Loucy (cell line): ENCODE data around the gene CREBL2.
"Not testable (repeated sequence)": the region's sequence is repeated elsewhere in the genome, so short reads cannot be mapped to it uniquely, and the experiment has no call there.

Experiments
- H2AFZ ChIP-seq: fragments of 200-600 bp; sonication (generic); 2 replicates; pipeline ENCODE4 v1.6.0; 2016; ENCODE audit warnings: antibody characterized with exemption, mild to moderate bottlenecking, low read length, moderate library complexity
- H3F3A ChIP-seq: fragments of 200-600 bp; 2 replicates; pipeline ENCODE4 v1.6.0; 2016; ENCODE audit warnings: antibody characterized with exemption, low read depth, mild to moderate bottlenecking
- H3K27me3 ChIP-seq: fragments of 200-600 bp; sonication (generic); 2 replicates; pipeline ENCODE4 v1.6.1; 2014; ENCODE audit warnings: low read length, mild to moderate bottlenecking; ENCODE audit not compliant: insufficient read depth, poor library complexity, severe bottlenecking
- H3K36me3 ChIP-seq: fragments of 200-600 bp; sonication (generic); 2 replicates; pipeline ENCODE4 v1.6.1; 2016; ENCODE audit warnings: low read length; ENCODE audit not compliant: insufficient read depth
- H3K4me1 ChIP-seq: fragments of 200-600 bp; sonication (generic); 2 replicates; pipeline ENCODE4 v1.5.1; 2014; ENCODE audit warnings: low read length, mild to moderate bottlenecking; ENCODE audit not compliant: insufficient read depth, poor library complexity, severe bottlenecking
- H3K4me2 ChIP-seq: fragments of 200-600 bp; sonication (generic); 2 replicates; pipeline ENCODE4 v1.6.0; 2014; ENCODE audit warnings: antibody characterized with exemption, low read length, low read depth, mild to moderate bottlenecking; ENCODE audit not compliant: poor library complexity, severe bottlenecking
- H3K4me3 ChIP-seq: fragments of 200-600 bp; sonication (generic); 2 replicates; pipeline ENCODE4 v1.5.1; 2014; ENCODE audit warnings: low read length, mild to moderate bottlenecking, mixed read lengths; ENCODE audit not compliant: poor library complexity, severe bottlenecking
- H3K79me2 ChIP-seq: fragments of 200-600 bp; sonication (generic); 2 replicates; pipeline ENCODE4 v1.6.1; 2014; ENCODE audit warnings: low read length; ENCODE audit not compliant: insufficient read depth
- H3K9ac ChIP-seq: fragments of 200-600 bp; sonication (generic); 2 replicates; pipeline ENCODE4 v1.6.0; 2014; ENCODE audit warnings: mild to moderate bottlenecking, low read depth, low read length, moderate library complexity; ENCODE audit not compliant: poor library complexity, severe bottlenecking
- H3K9me2 ChIP-seq: fragments of 200-600 bp; sonication (generic); replicated peaks from 2 replicates; pipeline ENCODE4 v1.6.1; 2016; ENCODE audit warnings: low read depth, low read length, mixed read lengths
- H3K9me3 ChIP-seq: fragments of 200-600 bp; sonication (generic); 2 replicates; pipeline ENCODE4 v1.6.1; 2014; ENCODE audit warnings: mild to moderate bottlenecking, antibody characterized with exemption, low read length, low read depth; ENCODE audit not compliant: insufficient read depth
- H4K20me1 ChIP-seq: fragments of 200-600 bp; sonication (generic); 2 replicates; pipeline ENCODE4 v1.6.0; 2014; ENCODE audit warnings: antibody characterized with exemption, low read length, mild to moderate bottlenecking; ENCODE audit not compliant: insufficient read depth, poor library complexity, severe bottlenecking
- EZH2phosphoT487 ChIP-seq: fragments of 200-600 bp; IDR thresholded peaks from 2 replicates; pipeline ENCODE4 v1.6.1; 2018; ENCODE audit warnings: antibody characterized with exemption, mild to moderate bottlenecking, moderate library complexity, borderline replicate concordance
- TF ChIP-seq, protein P1 (sequence below): fragments of 200-600 bp; sonication (generic); conservative IDR thresholded peaks from 2 replicates; pipeline ENCODE4 v1.5.1; 2014; ENCODE audit warnings: mild to moderate bottlenecking, antibody characterized with exemption, low read length

Gene CREBL2

DNA sequence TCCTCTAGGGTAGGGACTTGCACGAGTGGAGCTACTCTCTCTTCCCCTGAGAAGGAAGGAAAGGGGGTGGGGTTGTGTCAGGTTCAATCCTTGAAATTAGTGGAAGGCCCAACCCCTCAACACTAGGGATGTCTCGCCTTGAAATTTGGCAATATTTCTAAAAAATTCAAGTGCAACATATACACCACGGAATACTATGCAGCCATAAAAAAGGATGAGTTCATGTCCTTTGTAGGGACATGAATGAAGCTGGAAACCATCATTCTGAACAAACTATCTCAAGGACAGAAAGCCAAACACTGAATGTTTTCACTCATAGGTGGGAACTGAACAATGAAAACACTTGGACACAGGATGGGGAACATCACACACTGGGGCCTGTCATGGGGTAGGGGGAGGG lies 15.1 kb upstream of the CREBL2 start:
- H3K9ac ChIP-seq, H3K36me3 ChIP-seq, H3F3A ChIP-seq, H4K20me1 ChIP-seq, H3K4me2 ChIP-seq, H2AFZ ChIP-seq, H3K9me3 ChIP-seq, H3K79me2 ChIP-seq, H3K27me3 ChIP-seq, H3K4me3 ChIP-seq, H3K4me1 ChIP-seq, H3K9me2 ChIP-seq: not testable (repeated sequence)

DNA sequence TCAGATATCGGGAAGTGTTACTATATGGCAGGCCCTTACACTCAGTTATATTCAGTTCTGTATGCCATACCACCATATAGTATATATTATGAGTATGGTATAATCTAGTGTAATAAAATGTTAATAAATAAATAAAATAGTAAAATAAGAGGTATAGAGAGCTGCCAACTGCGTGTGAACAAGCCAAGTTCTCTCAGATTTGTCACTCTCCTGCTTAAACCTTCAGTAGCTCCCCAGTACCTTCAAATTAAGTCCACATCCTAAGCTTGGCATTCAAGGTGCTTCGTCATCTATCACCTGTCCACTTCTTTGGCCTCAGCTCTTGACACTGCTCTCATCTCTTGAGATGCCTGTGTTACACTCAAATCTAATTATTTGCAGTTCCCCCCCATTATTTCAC lies 12.8 kb upstream of the CREBL2 start:
- no peaks in the 10 kb centered on the region for H3K36me3 ChIP-seq
- no peak overlapping the region for H3K4me2 ChIP-seq
- TF ChIP-seq, protein P1, sequence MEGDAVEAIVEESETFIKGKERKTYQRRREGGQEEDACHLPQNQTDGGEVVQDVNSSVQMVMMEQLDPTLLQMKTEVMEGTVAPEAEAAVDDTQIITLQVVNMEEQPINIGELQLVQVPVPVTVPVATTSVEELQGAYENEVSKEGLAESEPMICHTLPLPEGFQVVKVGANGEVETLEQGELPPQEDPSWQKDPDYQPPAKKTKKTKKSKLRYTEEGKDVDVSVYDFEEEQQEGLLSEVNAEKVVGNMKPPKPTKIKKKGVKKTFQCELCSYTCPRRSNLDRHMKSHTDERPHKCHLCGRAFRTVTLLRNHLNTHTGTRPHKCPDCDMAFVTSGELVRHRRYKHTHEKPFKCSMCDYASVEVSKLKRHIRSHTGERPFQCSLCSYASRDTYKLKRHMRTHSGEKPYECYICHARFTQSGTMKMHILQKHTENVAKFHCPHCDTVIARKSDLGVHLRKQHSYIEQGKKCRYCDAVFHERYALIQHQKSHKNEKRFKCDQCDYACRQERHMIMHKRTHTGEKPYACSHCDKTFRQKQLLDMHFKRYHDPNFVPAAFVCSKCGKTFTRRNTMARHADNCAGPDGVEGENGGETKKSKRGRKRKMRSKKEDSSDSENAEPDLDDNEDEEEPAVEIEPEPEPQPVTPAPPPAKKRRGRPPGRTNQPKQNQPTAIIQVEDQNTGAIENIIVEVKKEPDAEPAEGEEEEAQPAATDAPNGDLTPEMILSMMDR, result no peak
- TF ChIP-seq EZH2phosphoT487, result no peak
- no peak overlapping the region for H3K9ac ChIP-seq
- H3K27me3 ChIP-seq, result no peaks in the 10 kb centered on the region
- no peak overlapping the region for H2AFZ ChIP-seq
- H3F3A ChIP-seq, result no peaks in the 10 kb centered on the region
- no peaks in the 10 kb centered on the region for H3K4me1 ChIP-seq
- no peak overlapping the region for H3K4me3 ChIP-seq
- no peaks in the 10 kb centered on the region for H3K79me2 ChIP-seq
- H3K9me3 ChIP-seq, result no peaks in the 10 kb centered on the region
- no peaks in the 10 kb centered on the region for H4K20me1 ChIP-seq
- H3K9me2 ChIP-seq, result no peaks in the 10 kb centered on the region

DNA sequence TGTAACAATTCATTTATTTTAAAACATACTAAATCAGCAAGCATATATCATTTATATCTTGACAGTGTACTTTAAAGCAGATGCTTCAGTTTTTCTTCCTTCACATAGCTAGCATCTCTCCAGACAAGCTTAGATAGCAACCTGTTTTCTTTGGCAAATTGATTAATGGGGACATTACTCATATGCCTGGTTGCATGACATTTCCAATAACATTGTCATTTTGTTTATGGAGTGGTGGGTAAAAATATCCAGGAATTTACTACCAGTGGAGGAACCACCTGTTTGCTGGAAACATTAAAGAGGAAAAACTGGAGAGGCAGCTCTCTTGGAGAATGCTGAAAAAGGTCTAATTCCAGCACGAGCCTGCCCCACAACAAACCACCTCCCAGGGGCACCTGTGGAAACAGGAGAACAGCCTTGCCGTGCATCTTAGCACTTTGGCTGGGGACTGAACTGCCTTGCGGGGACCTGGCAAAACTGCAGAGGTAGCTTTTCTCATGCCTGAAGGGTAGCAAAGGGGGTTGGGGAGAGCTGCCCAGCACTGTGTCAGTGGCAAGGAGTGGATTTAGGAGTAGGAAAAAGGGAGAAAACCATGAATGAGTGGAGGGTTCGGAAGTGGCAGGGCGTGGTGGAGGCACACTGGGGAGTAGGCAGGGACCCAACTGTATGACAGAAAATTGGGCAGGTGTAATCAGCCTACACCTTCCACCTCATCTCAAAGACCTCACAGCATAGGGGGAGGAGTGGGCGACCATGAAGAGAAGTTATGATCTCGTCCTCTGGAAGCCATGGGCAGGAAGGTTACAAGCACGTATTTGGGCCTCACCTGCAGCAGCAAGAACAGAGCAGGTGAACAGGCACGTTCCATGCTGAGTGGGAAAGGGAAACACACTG lies 11.7 kb upstream of the CREBL2 start:
- no peaks in the 10 kb centered on the region for H3F3A ChIP-seq
- TF ChIP-seq, protein P1, result no peak
- no peak for TF ChIP-seq EZH2phosphoT487
- no peaks in the 10 kb centered on the region for H3K4me1 ChIP-seq
- H3K4me2 ChIP-seq, result no peak overlapping the region
- H3K9me3 ChIP-seq, result no peaks in the 10 kb centered on the region
- H4K20me1 ChIP-seq, result no peaks in the 10 kb centered on the region
- no peak overlapping the region for H2AFZ ChIP-seq
- no peaks in the 10 kb centered on the region for H3K9me2 ChIP-seq
- no peaks in the 10 kb centered on the region for H3K36me3 ChIP-seq
- no peak overlapping the region for H3K4me3 ChIP-seq
- H3K79me2 ChIP-seq, result no peaks in the 10 kb centered on the region
- H3K9ac ChIP-seq, result no peak overlapping the region
- no peaks in the 10 kb centered on the region for H3K27me3 ChIP-seq

DNA sequence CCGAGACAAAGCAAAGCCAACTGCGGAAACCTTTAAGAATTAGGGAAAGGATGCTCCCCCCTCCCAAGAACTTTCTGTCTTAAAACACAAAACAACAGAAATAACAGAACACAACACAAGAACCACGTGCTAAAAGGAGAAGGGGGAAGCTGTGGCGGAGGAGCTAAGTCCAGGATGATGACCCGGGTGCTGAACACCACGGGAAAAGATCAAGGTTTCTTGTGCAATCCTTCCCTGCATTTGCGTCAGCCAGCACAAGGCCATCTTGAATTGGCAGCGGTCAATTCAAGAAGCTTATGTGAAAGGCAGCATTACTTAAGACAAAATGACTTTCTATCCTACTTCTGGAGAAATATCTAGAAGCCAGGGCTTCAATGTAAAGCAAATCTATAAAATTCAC lies 11.0 kb upstream of the CREBL2 start:
- H3K9me2 ChIP-seq, result no peaks in the 10 kb centered on the region
- H3K9ac ChIP-seq, result no peak overlapping the region
- no peak overlapping the region for H3K4me3 ChIP-seq
- no peaks in the 10 kb centered on the region for H3K4me1 ChIP-seq
- H3K27me3 ChIP-seq, result no peaks in the 10 kb centered on the region
- no peaks in the 10 kb centered on the region for H3K36me3 ChIP-seq
- no peak overlapping the region for H2AFZ ChIP-seq
- no peaks in the 10 kb centered on the region for H4K20me1 ChIP-seq
- H3K79me2 ChIP-seq, result no peaks in the 10 kb centered on the region
- no peak overlapping the region for H3K4me2 ChIP-seq
- TF ChIP-seq EZH2phosphoT487, result no peak
- TF ChIP-seq, protein P1, result no peak
- no peaks in the 10 kb centered on the region for H3F3A ChIP-seq
- H3K9me3 ChIP-seq, result no peaks in the 10 kb centered on the region
